ENCODE data around the gene UBR2. TPM values are rescaled to one million over a fixed set of nuclear protein-coding genes. Genes with fewer than 3 reads are reported as not detected.
"Not testable (repeated sequence)": the region's sequence is repeated elsewhere in the genome, so short reads cannot be mapped to it uniquely, and the experiment has no call there.

UBR2 gene
- total and polyA plus RNA-seq, 9 of the 15 experiments (the other 6 are each of a cell fraction or from before 2014, with no cell fraction given), result 9.1 to 38.9 (median 23.4) TPM

GRCh38 chr6:42599558-42599957 is 35.7 kb downstream of the UBR2 start (continued):
- TF ChIP-seq KDM4B (IDR thresholded peaks at IDR 0.05; ENCODE audit: borderline replicate concordance in 2 of 2, low read depth in 1 of 2), result no peak
- TF ChIP-seq IRF2 (CRISPR knock-in tag; IDR thresholded peaks at IDR 0.05), result no peak
- TF ChIP-seq RBBP5 (IDR thresholded peaks at IDR 0.05; ENCODE audit: borderline replicate concordance, insufficient read depth, low read length, poor library complexity, severe bottlenecking), result no peak
- no peak for TF ChIP-seq KDM2B (CRISPR knock-in tag; IDR thresholded peaks at IDR 0.05)
- TF ChIP-seq FOXA1 (IDR thresholded peaks at IDR 0.05; ENCODE audit: borderline replicate concordance), result no peak
- no peak for TF ChIP-seq SMAD3 (CRISPR knock-in tag; conservative IDR thresholded peaks at IDR 0.05)

GRCh38 chr6:42604150-42604549 is 40.3 kb downstream of the UBR2 start:
- no peak overlapping the region for H3K4me3 ChIP-seq
- no peaks in the 10 kb centered on the region for H3K79me2 ChIP-seq (ENCODE audit: control insufficient read depth, insufficient read depth, low read length)
- ChIA-PET CTCF (ENCODE audit: low intra/inter-chr PET ratio) (no interaction called here), POLR2A (interaction anchor here (0.6 to 1.9 kb wide), 2 partner anchors 16 to 336 kb away, joined by 3 to 5 read pairs; no protein-coding TSS in a partner anchor)
- H3K27me3 ChIP-seq (ENCODE audit: control insufficient read depth in 2 of 2, insufficient read depth in 2 of 2, low read length in 2 of 2), result no peaks in the 10 kb centered on the region
- H3K9me1 ChIP-seq (ENCODE audit: control insufficient read depth, insufficient read depth, low read length), result no peaks in the 10 kb centered on the region
- in situ Hi-C loops (cut with MboI), result no loop called here
- no peak overlapping the region for H3K4me2 ChIP-seq (ENCODE audit: insufficient read depth, low read length)
- no peak for ATAC-seq
- TF ChIP-seq EP400 (IDR thresholded peaks at IDR 0.05) (no peak), CHD1 (IDR thresholded peaks at IDR 0.05; ENCODE audit: low read length) (no peak)
- no peak overlapping the region for H3K27ac ChIP-seq (ENCODE audit: extremely low read depth, low read depth, low read length)
- no peak for DNase-seq (ENCODE audit: extremely low read depth in 1 of 4, low spot score in 3 of 4)
- intact Hi-C loops (cut with micrococcal nuclease), result no loop called here
- H3K4me1 ChIP-seq (replicated peaks in 1 of 2; ENCODE audit: control insufficient read depth in 2 of 2, insufficient read depth in 2 of 2, low read length in 2 of 2), result no peaks in the 10 kb centered on the region
- no peak for FAIRE-seq
- H3K9ac ChIP-seq (ENCODE audit: insufficient read depth in 1 of 2, low read depth in 2 of 2, low read length in 2 of 2), result no peak overlapping the region
- H3K36me3 ChIP-seq (ENCODE audit: control insufficient read depth, insufficient read depth, low read length), result peaks cover 41% of the 10 kb centered on the region
- no peaks in the 10 kb centered on the region for H3K9me3 ChIP-seq (replicated peaks; ENCODE audit: control insufficient read depth, insufficient read depth, low read depth, low read length)
- H2AFZ ChIP-seq (ENCODE audit: low read depth, low read length), result no peak overlapping the region
- no peaks in the 10 kb centered on the region for H4K20me1 ChIP-seq (replicated peaks; ENCODE audit: control insufficient read depth, insufficient read depth, low read length)
- BruUV-seq (replicated peaks), result no TSS peak

GRCh38 chr6:42604699-42605098 is 40.9 kb downstream of the UBR2 start:
- H3K9ac ChIP-seq (ENCODE audit: insufficient read depth in 1 of 2, low read depth in 2 of 2, low read length in 2 of 2); H4K20me1 ChIP-seq (replicated peaks; ENCODE audit: control insufficient read depth, insufficient read depth, low read length); H3K9me1 ChIP-seq (ENCODE audit: control insufficient read depth, insufficient read depth, low read length); H3K27ac ChIP-seq (ENCODE audit: extremely low read depth, low read depth, low read length); BruUV-seq (replicated peaks); H3K27me3 ChIP-seq (ENCODE audit: control insufficient read depth in 2 of 2, insufficient read depth in 2 of 2, low read length in 2 of 2); H3K4me3 ChIP-seq; H3K4me2 ChIP-seq (ENCODE audit: insufficient read depth, low read length); H3K4me1 ChIP-seq (replicated peaks in 1 of 2; ENCODE audit: control insufficient read depth in 2 of 2, insufficient read depth in 2 of 2, low read length in 2 of 2); H3K9me3 ChIP-seq (replicated peaks; ENCODE audit: control insufficient read depth, insufficient read depth, low read depth, low read length); CTCF ChIA-PET (ENCODE audit: low intra/inter-chr PET ratio); H2AFZ ChIP-seq (ENCODE audit: low read depth, low read length); H3K79me2 ChIP-seq (ENCODE audit: control insufficient read depth, insufficient read depth, low read length); ATAC-seq; FAIRE-seq; DNase-seq (ENCODE audit: extremely low read depth in 1 of 4, low spot score in 3 of 4); in situ Hi-C loops (cut with MboI); intact Hi-C loops (cut with micrococcal nuclease): not testable (repeated sequence)
- WGBS (ENCODE audit: insufficient coverage, low coverage, missing lambda C conversion rate), result 92% methylated on average over 2 of the region's 2 CpGs
- POLR2A ChIA-PET, result interaction anchor here (0.5 to 0.7 kb wide), 3 partner anchors 8 to 335 kb away, joined by 3 read pairs; no protein-coding TSS in a partner anchor
- H3K36me3 ChIP-seq (ENCODE audit: control insufficient read depth, insufficient read depth, low read length), result peaks cover 43% of the 10 kb centered on the region
